Measurements from ENCODE around the gene TXNRD2. TPM values are rescaled to one million over a fixed set of nuclear protein-coding genes. Genes with fewer than 3 reads are reported as not detected.

TXNRD2 gene
- total RNA-seq, result 19.5 and 21.5 TPM in 2 replicates

- H3K27me3 ChIP-seq (ENCODE audit: insufficient read depth, low read length), result no peaks in the 10 kb centered on the region
- TF ChIP-seq CTCF (IDR thresholded peaks at IDR 0.05; ENCODE audit: extremely low read depth, low read depth, low read length), result no peak
- peak within 1 kb of the TSS; percentile 83 for H2AFZ ChIP-seq (ENCODE audit: low read length)
- peak within 1 kb of the TSS; percentile 99 for H3K4me2 ChIP-seq (ENCODE audit: insufficient read depth, low read length)
- H3K36me3 ChIP-seq (ENCODE audit: insufficient read depth, low read length), result no peaks in the 10 kb centered on the region
- DNase-seq (ENCODE audit: insufficient read length, low spot score, missing footprints), result peak; percentile 97
- H3K9me3 ChIP-seq (ENCODE audit: low read depth, low read length), result no peaks in the 10 kb centered on the region
- H3K4me3 ChIP-seq (ENCODE audit: insufficient read depth, low read length), result peak within 1 kb of the TSS; percentile 73
- peak within 1 kb of the TSS; percentile 99 for H3K27ac ChIP-seq (ENCODE audit: low read depth, low read length)
- peaks cover 34% of the 10 kb centered on the region for H3K4me1 ChIP-seq (ENCODE audit: insufficient read depth, low read length)
- H4K20me1 ChIP-seq (ENCODE audit: insufficient read depth, low read length), result no peaks in the 10 kb centered on the region
- H3K79me2 ChIP-seq (ENCODE audit: insufficient read depth, low read length), result peaks cover 57% of the 10 kb centered on the region
These were observed at the start of gene TXNRD2, which contains the start of gene COMT for GRCh38 chr22:19941365-19942082. Gene TXNRD2, minus strand, starts transcription at chr22:19941818. Its CDS starts 15 bp downstream, at chr22:19941803. Gene COMT, plus strand, starts transcription at chr22:19941772. Its CDS starts 20,755 bp downstream, at chr22:19962527.

DNA sequence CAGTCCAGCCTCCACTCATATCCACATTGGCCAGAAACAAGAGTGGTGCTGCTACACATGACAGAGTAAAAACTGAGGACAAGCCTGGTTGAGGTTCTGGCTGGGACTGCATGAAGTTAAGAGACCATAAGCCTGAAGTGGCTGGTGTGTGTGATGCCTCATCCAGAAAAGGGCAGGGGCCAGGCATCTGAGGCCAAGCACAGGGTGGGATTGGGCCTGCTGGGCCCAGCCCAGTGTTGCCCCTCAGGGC, 49.7 kb upstream of the TXNRD2 start:
- peaks cover 36% of the 10 kb centered on the region for H3K4me1 ChIP-seq (ENCODE audit: insufficient read depth, low read length)
- H3K4me2 ChIP-seq (ENCODE audit: insufficient read depth, low read length), result no peak overlapping the region
- DNase-seq (ENCODE audit: insufficient read length, low spot score, missing footprints), result no peak

GRCh38 chr22:19990609-19991394, 49.2 kb upstream of the TXNRD2 start:
- no peak for DNase-seq (ENCODE audit: insufficient read length, low spot score, missing footprints)
- Histone ChIP-seq H3K4me1 (ENCODE audit: insufficient read depth, low read length) (peaks cover 36% of the 10 kb centered on the region), H3K36me3 (ENCODE audit: insufficient read depth, low read length) (no peaks in the 10 kb centered on the region), H3K27ac (ENCODE audit: low read depth, low read length) (no peak overlapping the region), H3K79me2 (ENCODE audit: insufficient read depth, low read length) (peaks cover 4% of the 10 kb centered on the region), H2AFZ (ENCODE audit: low read length) (peak overlapping the region; percentile 42), H3K9me3 (ENCODE audit: low read depth, low read length) (no peaks in the 10 kb centered on the region), H3K27me3 (ENCODE audit: insufficient read depth, low read length) (no peaks in the 10 kb centered on the region), H4K20me1 (ENCODE audit: insufficient read depth, low read length) (peaks cover 5% of the 10 kb centered on the region), H3K4me2 (ENCODE audit: insufficient read depth, low read length) (no peak overlapping the region), H3K4me3 (ENCODE audit: insufficient read depth, low read length) (no peak overlapping the region)
- TF ChIP-seq CTCF (IDR thresholded peaks at IDR 0.05; ENCODE audit: extremely low read depth, low read depth, low read length), result no peak

More for the DNA sequence above, 49.7 kb upstream of the TXNRD2 start:
- Histone ChIP-seq H3K4me3 (ENCODE audit: insufficient read depth, low read length) (no peak overlapping the region), H4K20me1 (ENCODE audit: insufficient read depth, low read length) (no peaks in the 10 kb centered on the region), H3K27ac (ENCODE audit: low read depth, low read length) (peak overlapping the region; percentile 10), H3K27me3 (ENCODE audit: insufficient read depth, low read length) (no peaks in the 10 kb centered on the region), H3K36me3 (ENCODE audit: insufficient read depth, low read length) (no peaks in the 10 kb centered on the region), H3K79me2 (ENCODE audit: insufficient read depth, low read length) (no peaks in the 10 kb centered on the region), H2AFZ (ENCODE audit: low read length) (peak overlapping the region; percentile 26), H3K9me3 (ENCODE audit: low read depth, low read length) (no peaks in the 10 kb centered on the region)
- TF ChIP-seq CTCF (IDR thresholded peaks at IDR 0.05; ENCODE audit: extremely low read depth, low read depth, low read length), result no peak

DNA sequence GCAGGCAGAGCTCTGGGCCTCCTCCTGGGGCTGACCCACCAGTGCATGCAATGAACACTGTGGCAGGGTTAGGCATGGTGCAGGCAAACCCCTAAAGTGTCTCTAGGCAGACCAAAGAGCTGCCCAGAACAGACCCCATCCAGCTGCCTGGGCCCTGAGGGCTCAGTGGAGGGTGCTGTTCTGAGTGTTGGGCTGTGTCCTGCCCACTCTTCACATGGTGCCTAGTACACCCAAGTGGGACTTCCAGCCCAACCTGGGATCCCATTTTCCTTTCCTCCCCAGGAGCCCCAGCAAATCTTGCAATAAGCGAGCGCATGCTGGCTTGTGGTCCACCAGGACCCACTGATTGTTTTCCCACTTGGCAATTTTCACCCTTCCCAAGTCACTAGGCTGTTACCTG, 48.6 kb upstream of the TXNRD2 start:
- no peaks in the 10 kb centered on the region for H3K27me3 ChIP-seq (ENCODE audit: insufficient read depth, low read length)
- DNase-seq (ENCODE audit: insufficient read length, low spot score, missing footprints), result peak; percentile 81
- no peak overlapping the region for H3K4me3 ChIP-seq (ENCODE audit: insufficient read depth, low read length)
- no peak overlapping the region for H3K4me2 ChIP-seq (ENCODE audit: insufficient read depth, low read length)
- H2AFZ ChIP-seq (ENCODE audit: low read length), result no peak overlapping the region
- H3K79me2 ChIP-seq (ENCODE audit: insufficient read depth, low read length), result peaks cover 7% of the 10 kb centered on the region
- no peaks in the 10 kb centered on the region for H3K9me3 ChIP-seq (ENCODE audit: low read depth, low read length)
- H3K36me3 ChIP-seq (ENCODE audit: insufficient read depth, low read length), result no peaks in the 10 kb centered on the region
- no peak overlapping the region for H3K27ac ChIP-seq (ENCODE audit: low read depth, low read length)
- peaks cover 30% of the 10 kb centered on the region for H3K4me1 ChIP-seq (ENCODE audit: insufficient read depth, low read length)
- peaks cover 11% of the 10 kb centered on the region for H4K20me1 ChIP-seq (ENCODE audit: insufficient read depth, low read length)
- TF ChIP-seq CTCF (IDR thresholded peaks at IDR 0.05; ENCODE audit: extremely low read depth, low read depth, low read length), result no peak

Data from osteoblast (primary cell).